SH-SY5Y (cell line): ENCODE results near the gene PIGN.

ENCODE experiments used
- GATA2 ChIP-seq: IDR thresholded peaks from 2 replicates; pipeline ENCODE4 v1.6.1; 2011; ENCODE audit warnings: mild to moderate bottlenecking, low read depth, low read length
- GATA3 ChIP-seq: IDR thresholded peaks from 2 replicates; pipeline ENCODE4 v1.6.1; 2011; ENCODE audit warnings: low read depth, mild to moderate bottlenecking, low read length, moderate library complexity

DNA sequence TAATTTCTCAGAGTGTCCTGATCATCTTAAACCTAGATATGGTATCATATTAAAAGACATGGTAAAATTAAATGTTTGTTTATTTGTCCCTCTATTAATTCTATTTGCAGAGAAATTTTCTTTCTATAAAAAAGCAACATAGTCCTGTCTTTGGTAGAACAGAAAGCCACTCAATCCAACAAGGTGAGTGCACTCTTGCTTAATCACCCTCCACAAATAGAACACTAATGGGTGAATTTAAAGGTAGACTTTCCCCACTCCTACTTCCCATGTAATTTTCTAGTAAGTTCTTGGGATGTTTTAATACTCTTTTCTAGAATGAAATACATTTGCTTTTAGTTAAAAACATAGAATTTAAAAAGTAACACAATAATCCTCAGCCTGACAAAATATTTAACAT is 97.7 kb downstream of the PIGN start:
- no peak for TF ChIP-seq GATA2
- no peak for TF ChIP-seq GATA3
